ENCODE measurements around the gene MIF.
"Not testable (repeated sequence)": the region's sequence is repeated elsewhere in the genome, so short reads cannot be mapped to it uniquely, and the experiment has no call there.

MIF gene

DNA sequence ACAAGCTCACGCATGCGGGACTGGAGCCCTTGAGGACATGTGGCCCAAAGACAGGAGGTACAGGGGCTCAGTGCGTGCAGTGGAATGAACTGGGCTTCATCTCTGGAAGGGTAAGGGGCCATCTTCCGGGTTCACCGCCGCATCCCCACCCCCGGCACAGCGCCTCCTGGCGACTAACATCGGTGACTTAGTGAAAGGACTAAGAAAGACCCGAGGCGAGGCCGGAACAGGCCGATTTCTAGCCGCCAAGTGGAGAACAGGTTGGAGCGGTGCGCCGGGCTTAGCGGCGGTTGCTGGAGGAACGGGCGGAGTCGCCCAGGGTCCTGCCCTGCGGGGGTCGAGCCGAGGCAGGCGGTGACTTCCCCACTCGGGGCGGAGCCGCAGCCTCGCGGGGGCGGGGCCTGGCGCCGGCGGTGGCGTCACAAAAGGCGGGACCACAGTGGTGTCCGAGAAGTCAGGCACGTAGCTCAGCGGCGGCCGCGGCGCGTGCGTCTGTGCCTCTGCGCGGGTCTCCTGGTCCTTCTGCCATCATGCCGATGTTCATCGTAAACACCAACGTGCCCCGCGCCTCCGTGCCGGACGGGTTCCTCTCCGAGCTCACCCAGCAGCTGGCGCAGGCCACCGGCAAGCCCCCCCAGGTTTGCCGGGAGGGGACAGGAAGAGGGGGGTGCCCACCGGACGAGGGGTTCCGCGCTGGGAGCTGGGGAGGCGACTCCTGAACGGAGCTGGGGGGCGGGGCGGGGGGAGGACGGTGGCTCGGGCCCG, at the start of gene MIF:
TSS of gene MIF (plus strand) at position 439 of the 765 bp plus-strand sequence. CDS start at position 531, 92 bp downstream.
- DNase-seq = peak; percentile 88 to 91

GRCh38 chr22:23844739-23845202, 49.4 kb upstream of the MIF start:
- DNase-seq = no peak

DNA sequence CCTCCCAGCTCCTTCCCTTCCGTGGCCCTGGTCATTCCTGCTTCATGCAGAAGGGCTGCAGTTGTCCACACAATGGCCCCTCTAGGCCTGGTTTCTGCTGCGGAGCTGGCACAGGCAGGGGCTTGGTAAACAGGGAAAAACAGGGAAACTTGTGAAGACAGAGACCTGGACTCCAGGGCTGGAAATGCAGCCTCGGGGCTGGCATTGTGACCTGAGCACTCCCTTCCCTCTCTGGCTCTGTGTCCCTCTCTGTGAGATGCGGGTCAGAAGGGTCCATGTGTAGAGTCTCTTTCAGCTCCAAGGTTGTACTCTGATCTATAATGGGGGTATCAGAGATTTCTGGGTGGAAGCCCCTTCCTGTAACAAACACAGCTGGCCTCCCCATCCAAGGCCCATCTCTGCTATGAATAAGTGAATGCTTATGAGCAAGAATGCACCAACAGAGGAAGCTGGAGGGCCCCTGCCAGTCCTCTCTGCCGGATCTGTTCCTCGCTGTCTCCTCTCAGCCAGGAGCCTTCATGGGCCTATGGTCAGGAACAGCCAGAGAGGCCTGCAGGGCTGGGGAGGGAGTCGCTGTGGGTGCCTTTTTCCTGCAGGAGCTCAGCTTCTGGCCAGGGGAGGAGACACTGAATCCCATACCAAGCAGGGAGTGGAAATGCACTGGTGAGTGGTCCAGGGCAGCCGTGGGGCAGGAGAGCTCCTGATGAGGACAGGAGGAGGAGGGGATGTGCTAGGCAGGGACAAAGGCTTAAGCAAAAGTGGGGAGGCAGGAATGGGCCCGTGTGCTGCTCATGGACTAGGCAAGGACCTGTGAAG, 48.7 kb upstream of the MIF start:
- no peak for DNase-seq

DNA sequence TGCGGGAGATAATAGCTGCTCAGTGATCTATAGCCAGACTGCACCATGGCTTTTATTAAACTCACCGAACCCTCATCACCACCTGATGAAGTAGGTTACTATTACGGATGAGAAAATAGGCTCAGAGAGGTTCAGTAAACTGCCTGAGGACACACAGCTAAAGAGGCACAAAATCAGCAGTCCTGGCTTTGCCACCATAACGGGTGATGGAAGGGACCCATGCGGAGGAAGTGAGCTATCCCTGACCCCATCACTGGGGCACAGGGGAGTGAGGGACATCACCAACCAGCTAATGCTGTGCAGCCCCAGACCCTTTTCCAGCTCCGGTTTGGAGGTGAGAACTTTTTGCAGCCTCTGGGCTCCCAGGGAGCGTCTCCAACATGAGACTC, 48.1 kb upstream of the MIF start:
- DNase-seq = no peak

- no peak for DNase-seq
Measured at GRCh38 chr22:23847310-23847920, 46.8 kb upstream of the MIF start.

- no peak for DNase-seq
Measured at GRCh38 chr22:23847991-23848864, 46.0 kb upstream of the MIF start.

GRCh38 chr22:23849009-23850006, 44.9 kb upstream of the MIF start:
- DNase-seq = peak; percentile 76

- DNase-seq = no peak
Measured at GRCh38 chr22:23850136-23850611, 44.0 kb upstream of the MIF start.

GRCh38 chr22:23856721-23857605, 37.2 kb upstream of the MIF start:
- peak; percentile 42 to 73 for DNase-seq

DNA sequence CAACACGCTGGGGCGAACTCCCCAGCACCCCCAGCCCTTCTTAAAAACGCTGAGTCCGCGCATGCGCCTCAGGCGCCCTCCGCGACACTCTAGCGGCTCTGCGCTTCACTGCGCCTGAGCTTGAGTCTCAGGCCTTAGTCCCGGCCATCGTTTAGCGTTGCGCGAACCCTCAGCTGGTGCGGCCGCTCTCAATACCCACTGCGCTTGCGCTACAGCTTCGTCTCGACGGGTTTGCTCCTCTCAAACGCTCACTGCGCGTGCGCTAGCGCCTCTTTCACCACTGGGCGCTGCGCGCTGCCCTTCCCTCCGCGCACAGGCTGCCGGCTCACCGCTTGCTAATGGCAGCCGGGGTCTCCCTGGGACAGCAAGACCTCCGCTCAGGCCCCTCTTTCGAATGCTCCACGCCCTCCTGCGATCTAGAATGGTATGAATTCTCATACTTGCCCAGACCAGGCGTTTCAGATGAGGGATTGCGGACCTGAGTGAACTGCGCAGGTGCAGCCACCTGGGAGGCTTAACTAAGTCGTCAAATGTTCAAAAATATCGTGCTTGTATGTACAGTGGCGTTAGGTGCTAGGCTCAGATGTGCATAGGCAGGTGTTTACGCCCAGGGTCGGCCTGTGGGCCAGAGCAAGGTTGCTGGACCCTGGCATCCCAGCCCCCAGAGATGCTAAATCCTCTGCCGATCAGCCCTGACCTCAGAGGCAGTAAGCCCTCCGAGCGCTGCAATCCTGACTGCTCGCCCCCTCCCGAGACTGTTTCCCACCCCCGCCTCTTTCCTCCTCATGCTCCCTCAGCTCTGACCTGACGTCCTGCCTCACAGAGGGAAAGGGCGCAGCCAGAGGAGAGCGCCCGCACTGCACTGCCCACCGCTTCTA, 36.3 kb upstream of the MIF start, which contains the start of gene SLC2A11:
TSS of gene SLC2A11 (plus strand) at position 270 of the 878 bp plus-strand sequence. CDS start at position 395, 125 bp downstream.
- DNase-seq = peak; percentile 97 to 99

- no peak for DNase-seq
Measured at GRCh38 chr22:23858484-23858815, 35.7 kb upstream of the MIF start.

GRCh38 chr22:23859201-23859600, 35.0 kb upstream of the MIF start:
- DNase-seq = no peak

DNA sequence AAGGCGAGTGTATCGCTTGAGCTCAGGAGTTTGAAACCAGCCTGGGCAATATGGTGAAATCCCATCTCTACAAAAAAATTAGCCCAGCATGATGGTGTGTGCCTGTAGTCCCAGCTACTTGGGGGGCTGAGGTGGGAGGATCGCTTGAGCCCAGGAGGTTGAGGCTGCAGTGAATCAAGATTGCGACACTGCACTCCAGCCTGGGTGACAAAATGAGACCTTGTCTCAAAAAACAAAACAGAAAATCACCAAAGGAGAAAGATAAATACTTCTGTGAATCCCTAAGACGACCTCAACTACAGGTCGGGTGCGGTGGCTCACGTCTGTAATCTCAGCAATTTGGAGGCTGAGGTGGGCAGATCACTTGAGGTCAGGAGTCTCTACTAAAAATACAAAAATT, 34.0 kb upstream of the MIF start:
- DNase-seq = not testable (repeated sequence)

DNA sequence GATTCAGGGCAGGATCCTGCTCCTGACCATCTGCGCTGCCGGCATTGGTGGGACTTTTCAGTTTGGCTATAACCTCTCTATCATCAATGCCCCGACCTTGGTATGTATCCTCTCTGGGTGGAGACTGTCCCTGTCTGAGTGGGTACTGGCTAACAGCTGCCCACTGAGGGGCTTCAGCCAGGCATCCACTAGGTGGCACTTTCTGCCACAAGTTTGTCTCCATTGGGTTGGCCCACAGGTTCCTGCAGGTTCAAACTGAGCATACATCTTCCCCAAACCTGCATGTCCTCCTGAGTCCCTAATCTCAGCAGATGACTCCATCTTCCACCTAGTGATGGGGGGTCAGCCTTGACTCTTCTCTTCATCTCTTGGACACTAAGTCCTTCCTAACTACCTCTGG, 32.1 kb upstream of the MIF start:
- DNase-seq = peak in 1 of 2 experiments; percentile 37

DNA sequence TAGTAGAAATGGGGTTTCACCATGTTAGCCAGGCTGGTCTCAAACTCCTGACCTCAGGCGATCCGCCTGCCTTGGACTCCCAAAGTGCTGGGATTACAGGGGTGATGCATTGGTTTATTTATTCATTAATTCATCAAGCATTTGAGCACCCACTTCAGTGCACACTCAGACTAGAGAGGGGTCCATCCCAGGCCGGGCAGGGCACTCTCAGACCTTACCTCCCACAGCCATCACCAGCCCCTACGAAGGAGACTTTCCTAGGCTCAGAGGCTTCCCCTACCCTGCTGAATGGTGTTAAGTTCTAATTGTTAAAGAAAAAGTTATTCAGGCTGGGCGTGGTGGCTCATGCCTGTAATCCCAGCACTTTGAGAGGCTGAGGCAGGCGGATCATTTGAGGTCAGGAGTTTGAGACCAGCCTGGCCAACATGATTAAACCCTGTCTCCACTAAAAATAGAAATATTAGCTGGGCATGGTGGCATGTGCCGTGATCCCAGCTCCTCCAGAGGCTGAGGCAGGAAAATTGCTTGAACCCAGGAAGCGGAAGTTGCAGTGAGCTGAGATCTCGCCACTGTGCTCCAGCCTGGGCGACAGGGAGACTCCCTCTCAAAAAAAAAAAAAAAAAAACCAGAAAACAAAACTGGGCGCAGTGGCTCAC, 29.6 kb upstream of the MIF start:
- DNase-seq = not testable (repeated sequence)

- DNase-seq = no peak
Measured at GRCh38 chr22:23868580-23868979, 25.6 kb upstream of the MIF start.

DNA sequence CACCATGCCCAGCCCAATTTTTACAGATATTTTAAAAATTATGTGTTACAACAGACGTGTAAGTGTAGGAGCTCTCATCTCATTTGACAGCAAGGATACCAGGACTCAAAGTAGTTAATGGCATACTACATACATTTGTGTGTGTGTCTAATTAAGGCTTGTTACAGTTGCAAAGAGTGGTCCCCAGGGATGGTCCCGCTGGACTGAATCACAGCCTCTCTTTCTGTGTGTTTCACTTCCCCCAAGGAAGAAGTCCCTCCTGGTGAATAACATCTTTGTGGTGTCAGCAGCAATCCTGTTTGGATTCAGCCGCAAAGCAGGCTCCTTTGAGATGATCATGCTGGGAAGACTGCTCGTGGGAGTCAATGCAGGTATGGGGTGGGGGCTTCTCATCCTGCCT, 19.3 kb upstream of the MIF start:
- DNase-seq = no peak

GRCh38 chr22:23875801-23876200, 18.4 kb upstream of the MIF start:
- no peak for DNase-seq

All from NCI-H1930 (cell line).